Measurements from ENCODE around the gene SLC25A22.

SLC25A22 gene

GRCh38 chr11:742571-743201, 55.4 kb downstream of the SLC25A22 start:
- DNase-seq, result no peak

- DNase-seq, result no peak
Measured at GRCh38 chr11:742156-742546, 55.9 kb downstream of the SLC25A22 start.
